HG02588 (cell line): ENCODE results near the gene CACNA1B.
"Not testable (repeated sequence)": the region's sequence is repeated elsewhere in the genome, so short reads cannot be mapped to it uniquely, and the experiment has no call there.

Source experiments
- ATAC-seq: cut with Tn5 transposase; IDR thresholded peaks from one replicate; pipeline ENCODE4 v1.9.1; 2021; ENCODE audit warnings: mild to moderate bottlenecking, moderate library complexity; ENCODE audit not compliant: unreplicated experiment

CACNA1B gene

DNA sequence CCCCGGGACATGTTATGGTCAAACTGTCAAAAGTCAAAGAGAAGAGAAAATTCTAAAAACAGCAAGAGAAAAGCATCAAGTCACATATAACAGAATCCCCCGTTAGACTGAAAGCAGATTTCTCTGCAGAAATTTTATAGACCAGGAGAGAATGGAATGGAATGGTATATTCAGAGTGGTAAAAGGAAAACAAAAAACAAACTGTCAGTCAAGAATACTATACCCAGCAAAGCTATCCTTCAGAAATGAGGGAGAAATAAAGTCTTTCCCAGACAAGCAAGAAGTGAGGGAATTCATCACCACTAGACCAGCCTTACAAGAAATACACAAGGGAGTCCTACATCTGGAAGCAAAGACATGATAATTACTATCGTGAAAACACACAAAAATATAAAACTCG is 208.0 kb downstream of the CACNA1B start:
- no peak for ATAC-seq

DNA sequence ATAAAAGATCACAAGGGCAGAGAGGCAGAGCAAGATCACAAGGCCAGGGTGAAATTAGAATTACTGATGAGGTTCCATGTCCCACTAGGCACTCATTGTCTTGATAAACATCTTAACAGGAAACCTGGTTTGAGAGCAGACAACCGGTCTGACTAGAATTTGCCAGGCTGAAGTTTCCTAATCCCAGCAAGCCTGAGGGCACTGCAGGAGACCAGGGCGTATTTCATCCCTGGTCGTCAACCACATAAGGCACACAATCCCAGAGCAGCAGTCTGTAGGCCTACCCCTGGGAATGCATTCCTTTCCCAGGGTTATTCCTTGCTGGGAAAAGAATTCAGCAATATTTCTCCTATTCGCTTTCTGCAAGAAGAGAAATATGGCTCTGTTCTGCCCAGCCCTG is 214.5 kb downstream of the CACNA1B start:
- not testable (repeated sequence) for ATAC-seq

DNA sequence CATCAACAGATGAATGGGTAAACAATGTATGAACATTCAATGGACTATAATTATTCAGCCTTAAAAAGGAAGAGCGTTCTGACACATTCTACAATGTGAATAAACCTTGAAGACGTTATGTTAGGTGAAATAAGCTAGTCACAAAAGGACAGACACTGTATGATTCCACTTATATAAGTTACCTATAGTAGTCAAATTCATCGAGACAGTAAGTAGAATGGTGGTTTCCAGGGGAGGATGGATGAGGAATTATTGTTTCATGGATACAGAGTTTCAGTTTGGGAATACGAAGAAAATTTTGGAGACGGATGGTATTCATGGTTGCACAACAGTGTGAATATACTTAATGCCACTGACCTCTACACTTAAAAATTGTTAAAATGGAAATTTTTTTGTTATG is 216.4 kb downstream of the CACNA1B start:
- no peak for ATAC-seq

DNA sequence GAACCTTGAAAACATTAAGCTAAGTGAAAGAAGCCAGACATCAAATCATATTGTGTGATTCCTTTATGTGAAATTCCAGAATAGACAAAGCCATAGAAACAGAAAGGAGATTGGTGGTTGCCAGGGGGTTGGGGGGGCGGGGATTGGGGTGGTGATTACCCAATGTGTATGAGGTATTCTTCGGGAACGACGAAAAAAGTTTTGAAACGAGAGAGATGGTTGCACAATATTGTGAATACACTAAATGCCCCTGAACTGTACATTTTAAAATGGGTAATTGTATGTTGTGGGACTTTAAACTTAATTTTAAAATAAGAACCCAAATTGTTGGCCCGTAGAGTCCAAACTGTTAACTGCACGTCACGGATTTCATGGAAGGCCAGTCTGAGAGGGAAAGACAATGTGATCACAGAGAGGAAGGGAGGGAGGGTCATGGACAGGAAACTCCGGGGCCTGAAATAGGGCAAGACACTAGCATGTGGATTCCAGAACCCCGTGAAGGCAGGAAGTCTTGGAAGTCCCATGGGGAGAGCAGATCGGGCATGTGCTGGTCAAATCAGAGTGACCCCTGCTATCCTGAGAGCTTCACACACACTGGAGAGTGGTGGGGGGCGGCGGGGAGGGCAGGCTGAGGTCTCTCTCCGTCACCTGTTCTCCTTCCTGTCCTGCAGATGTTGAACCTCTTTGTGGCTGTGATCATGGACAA is 218.4 kb downstream of the CACNA1B start:
- ATAC-seq: no peak

DNA sequence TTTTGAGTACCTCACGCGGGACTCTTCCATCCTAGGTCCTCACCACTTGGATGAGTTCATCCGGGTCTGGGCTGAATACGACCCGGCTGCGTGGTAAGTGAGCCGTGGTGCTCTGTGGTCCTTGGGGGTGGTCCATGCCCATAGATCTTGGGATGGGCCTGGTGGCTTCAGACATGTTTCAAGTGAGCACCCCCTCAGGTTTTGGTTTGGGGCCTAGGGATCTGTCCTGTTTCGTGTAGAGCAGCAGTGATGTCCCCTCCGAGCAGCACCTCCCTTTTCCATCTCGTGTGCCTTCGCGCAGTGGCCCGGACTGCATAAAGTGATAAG is 218.9 kb downstream of the CACNA1B start:
- no peak for ATAC-seq

DNA sequence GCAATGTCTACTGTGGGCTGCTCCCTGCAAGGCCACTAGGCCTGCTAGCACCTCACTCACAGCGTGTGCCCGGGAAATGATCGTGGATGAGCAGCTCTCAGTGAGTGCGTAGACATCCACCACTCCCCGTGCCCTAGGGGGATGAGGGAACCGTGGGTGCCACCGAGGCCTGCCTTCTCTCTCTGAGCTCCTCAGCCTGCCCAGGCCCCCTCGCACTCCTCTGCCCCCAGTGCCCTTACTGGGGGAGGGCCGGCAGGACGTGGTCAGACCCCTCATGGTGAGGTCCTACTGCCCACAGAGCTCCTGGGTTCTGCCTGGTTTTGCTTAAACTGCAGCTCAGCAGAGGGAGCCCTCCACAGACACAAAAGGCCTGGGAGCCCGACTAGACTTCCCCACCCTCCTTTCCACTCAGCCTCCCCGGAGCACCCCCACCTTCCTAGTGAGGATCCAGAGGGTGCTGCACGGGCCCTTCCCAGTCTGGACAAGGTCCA is 220.0 kb downstream of the CACNA1B start:
- no peak for ATAC-seq

DNA sequence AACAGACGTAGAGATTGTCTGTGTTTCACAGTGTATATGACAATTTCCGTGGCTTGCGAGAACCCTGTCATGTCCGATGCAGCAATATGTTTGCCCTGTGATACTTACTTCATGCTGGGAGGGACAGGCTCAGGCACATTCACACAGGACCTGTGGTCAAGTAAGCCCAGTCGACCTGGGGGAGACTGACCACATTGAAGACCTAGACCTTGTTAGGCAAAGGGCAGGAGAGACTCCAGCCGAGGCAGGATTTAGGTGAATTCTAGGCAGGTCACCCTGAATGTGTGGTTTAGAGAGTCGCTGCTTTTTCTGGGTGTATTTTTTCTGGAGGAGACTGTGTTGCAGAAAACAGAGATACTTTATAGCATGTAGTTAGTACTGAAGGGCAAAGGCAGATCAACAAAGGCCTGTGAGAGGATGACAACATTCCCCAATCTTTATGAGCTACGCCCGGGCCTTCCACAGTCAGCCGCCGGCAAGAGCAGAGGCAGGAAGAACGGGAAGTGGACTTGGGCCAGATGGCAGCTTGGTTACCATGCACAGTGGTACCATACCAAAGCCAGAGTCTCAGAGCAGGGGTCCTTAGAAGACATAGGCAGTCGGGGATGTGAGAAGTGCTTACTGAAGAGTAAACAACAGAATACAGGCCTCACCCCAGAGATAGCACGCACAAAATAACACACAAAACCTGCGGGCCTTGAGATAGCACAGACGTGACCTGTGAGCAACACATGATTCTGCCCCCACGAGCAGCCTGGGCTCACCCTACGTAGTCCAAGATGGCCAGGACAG is 220.7 kb downstream of the CACNA1B start:
- ATAC-seq: no peak

DNA sequence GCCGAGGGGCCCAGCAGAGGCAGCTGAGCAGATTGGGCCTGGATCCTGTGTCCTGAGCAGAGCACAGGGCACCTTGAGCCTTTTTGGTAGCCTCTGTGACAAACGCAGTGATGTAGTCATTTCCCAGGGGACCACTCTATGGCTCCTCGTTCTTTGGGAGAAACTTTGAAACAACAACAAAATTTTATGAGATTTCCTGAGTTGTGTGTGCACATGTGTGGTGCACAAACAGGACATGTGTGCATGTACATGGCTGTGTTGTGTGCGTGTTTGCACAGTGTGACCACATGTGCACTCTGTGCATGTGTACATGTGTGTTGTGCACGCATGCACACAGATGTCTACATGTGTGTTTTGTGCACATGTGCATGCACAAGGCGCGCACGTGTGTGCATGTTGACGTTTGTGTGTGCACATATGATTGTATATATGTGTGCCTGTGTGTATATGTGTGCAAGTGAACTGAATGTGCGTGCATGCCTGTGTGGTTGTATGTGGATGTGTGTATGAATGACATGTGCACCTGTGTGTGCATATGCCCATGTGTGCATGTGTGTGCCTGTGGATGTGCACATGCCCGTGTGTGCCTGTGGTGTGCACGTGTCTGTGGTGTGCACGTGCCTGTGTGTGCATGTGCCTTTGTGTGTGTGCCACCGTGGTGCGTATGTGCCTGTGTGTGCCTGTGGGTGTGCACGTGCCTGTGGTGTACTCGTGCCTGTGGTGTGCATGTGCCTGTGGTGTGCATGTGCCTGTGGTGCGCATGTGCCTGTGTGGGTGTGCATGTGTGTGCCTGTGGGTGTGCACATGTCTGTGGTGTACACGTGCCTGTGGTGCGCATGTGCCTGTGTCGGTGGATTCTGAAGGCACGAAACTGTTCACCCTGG is 221.6 kb downstream of the CACNA1B start:
- ATAC-seq: no peak

DNA sequence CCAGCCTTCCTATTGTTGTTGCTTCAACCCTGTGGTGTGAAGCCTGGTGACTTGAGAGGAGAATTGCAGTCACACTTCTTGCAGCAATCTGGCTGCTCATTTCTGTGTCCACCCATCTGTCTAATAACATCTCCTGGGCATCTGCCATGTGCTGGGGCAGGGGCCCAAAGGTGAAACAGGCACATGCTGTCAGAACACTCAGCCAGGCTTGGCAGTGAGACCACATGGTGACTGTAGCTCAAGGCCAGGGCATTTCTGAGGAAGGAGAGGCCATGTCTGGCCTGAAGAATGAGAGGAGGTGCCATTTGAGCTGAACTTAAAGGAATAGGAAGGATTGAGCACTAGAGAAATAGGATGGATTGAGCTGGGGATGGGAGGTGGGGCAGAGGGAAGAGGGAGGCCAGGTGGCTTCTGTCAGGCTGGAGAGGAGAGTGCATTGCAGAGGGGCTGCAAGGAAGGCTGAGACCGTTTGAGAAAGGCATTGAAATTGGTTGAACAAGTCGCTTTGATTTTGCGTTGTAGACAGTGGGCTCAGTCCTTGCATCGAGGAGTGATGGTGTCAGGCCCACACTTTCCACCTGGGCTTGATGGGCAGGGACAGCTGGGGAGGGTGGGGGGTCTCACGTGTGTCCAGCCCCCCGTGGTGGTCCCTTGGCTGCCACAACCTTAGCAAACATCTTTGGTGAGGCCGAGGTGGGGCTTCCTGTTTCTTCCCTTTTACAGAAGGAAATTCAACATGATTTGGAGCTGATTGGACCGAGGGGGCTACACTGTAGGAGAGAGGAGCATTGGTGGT is 222.4 kb downstream of the CACNA1B start:
- ATAC-seq: no peak

DNA sequence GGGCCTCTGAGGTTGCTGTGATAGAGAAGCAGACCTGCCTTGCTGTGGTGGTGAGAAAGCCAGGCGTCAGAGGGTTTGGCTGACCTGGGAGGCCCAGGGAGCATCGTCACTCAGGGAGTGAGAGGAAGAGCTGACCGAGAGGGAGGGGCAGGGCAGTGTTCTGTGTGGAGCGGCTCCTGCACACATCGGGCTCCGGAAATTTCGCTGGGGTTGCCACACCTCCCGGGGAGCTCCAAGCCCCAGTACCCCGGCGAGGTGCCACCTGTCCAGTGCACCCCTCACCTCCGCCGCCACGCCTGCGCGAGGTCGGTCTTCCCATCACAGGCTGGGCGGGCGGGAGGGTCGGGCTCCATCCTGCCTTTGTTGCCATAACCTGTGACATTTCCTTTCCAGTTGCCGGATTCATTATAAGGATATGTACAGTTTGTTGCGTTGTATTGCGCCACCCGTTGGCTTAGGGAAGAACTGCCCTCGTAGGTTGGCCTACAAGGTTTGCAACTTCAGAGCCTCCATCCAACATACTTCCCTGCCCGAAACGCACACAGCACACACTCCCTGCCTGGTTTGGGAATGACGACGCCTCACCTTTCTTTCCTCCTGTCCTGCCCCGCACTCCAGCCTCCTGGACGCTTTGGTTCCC is 223.2 kb downstream of the CACNA1B start:
- no peak for ATAC-seq

DNA sequence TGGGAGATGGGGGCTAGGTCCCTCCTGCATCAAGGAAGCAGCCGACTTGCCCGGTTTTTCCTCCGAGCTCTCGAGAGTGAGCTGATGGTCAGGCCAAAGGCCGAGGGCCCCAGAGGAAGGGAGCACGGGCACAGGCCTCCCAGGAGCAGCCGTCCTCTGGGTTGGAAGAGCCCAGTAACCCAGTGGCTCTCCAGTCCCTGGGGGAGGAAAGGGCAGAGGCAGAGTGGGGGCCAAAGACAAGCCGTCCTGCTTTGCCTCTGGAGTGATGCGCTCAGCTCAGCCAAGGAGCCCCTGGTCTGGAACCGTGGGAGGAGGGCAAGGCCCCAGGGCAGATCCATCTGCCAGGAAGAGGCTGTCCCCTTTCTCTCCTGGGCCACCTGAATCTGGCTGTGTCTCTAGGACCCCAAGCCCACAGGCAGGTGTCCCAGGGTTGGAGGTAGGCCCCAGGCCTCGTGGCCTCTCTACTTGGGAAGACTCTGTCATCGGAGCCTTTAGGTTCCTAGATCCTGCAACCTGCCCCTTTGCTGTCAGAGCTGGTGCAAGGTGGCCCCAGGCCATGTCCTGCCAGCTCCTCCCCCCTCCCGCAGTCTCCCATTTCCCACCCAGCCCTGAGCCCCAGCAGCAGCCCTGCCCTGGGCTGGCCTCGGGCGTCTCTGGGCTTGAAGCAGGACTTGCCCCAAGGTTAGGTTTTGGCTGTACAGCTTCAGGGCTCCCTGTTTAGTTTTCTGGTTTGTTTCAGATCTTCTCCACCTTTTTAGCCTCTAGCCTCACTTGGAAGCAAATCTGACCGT is 224.1 kb downstream of the CACNA1B start:
- no peak for ATAC-seq

DNA sequence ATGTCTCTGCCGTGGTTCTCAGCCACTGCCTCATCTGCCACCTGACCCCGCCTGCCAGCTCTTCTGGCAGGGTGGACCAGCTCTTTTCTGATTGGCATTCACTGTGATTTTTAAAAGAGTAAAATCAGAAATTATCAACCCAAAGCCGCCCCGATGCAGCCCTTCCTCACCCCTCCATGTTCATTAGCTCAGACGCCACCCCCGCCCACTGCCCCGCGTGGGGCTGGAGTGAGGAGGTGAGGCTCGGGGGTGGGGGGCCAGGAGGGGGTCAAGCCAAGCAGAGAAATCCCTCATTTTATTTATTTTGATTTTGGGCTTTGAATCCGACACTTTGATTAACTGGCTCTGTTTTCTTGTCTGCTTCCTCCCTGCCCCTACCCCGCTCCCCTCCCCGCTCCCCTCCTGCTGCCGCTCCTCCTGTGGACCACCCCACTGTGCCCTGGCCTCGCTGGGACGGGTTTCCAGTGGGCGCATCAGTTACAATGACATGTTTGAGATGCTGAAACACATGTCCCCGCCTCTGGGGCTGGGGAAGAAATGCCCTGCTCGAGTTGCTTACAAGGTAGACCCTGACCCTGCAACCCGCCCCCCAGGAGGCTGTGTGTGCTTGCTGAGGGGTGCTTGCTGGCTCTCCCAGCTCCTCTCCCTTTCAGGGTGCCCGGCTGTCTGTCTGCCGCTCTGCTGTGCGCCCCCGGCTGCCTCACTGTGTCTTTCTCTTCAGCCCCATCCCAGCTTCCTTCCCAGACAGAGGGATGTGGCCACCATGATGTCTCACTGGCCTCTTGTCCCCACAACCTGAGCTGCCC is 224.9 kb downstream of the CACNA1B start:
- ATAC-seq: no peak

DNA sequence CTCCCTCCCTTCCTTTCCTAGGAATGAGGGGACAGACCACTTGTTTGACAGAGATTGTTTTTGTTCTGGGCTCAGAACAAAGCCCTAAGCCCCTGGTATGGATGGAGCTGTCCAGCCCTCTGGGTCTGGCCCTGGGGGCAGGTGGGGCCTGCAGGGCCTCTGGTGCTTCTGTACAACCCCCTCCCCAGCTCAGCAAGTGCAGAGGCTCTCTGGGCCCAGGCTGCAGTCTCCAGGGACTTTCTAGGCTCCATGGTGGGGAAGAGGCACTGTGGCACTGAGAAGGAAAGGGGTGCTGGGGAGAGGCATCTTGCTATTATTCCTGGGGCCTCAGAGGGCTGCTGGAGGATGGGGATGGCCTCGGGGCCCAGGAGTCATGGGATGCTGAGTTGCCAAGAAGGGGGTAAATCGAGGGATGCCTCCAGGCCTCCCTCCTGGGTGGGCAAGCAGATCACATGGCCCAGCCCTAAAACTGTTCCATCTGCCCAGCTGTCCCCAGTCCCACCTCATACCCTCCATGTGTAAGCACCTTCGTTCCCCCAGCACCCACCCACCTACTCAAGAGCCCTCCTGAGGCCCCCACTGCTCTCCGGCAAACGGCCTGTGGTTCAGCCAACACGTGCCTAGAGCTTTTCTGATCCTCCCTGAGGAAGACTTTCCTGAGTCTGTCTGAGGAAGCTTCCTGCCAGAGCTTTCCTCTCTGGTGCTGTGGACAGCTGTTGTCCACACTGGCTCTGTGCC is 225.7 kb downstream of the CACNA1B start:
- ATAC-seq: no peak

DNA sequence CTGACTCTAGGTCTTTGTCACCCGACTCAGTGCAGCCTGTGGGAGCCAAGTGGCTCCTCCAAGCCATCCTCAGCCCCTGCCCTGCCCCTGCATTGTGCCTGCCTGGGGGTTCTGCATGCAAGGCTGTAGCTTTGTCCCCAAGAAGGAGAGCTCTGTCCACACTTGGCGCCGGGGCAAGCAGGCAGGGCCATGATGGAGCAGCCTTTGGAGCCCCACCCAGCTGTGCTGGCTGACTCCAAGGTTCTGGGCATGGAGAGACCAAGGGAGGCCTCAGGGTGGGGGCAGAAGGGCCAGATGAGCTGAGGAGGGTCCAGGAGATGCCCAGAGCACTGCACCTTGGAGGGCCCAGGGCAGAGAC is 226.2 kb downstream of the CACNA1B start:
- ATAC-seq: no peak

DNA sequence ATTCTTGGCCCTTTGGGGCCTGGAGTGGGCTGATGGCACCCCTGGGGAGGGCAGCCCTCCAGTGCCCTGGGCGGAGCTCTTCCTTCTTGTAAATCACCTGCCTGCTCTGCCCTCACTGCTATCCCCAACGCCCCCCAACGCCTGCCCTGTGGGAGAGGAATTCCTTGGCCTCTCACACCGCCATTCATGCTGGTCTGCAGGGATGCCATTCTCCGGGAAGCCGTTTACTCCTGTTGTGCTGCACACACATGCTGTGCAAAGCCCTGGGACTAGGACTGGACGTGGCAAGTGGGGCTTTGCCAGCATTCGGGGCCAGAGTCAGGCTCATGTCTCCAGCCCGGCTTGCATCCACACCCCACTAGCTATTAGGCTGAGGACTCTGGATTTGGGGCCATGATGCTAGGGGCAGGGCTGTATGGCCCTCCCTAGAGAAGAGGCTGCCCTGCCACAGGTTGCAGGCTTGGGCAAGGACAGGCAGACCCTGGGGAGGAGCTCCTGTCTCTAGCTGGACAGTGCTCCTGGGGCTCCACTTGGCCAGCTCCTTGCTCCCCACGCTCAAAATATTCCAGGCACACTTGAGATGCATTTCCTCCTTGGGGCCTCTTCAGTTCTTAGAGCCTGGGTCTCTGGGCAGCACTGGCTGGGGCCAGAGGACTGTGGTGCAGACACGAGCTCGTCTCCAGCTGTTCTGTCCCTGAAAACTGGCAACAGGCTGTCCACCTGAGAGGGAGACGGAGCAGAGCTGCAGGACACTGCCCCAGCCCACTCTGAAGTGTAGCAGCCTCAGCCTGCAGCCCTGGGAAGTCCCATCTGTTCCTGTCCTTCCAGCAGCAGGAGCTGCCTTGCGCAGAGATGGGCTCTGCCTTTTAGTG is 226.9 kb downstream of the CACNA1B start:
- no peak for ATAC-seq

DNA sequence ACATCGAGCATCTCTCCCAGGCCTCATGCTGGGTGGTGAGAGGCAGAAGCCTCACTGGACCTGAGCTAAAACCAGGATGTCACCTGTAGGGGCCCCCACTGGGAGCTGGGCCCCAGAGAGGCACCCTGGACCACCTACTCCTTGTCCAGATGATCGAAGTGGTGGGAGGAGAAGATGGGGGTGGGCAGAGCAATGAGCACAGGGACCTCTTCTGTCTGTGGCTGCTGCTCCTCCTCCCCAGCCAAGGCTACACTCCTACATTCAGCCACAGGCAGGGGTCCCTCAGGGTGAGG is 227.5 kb downstream of the CACNA1B start:
- ATAC-seq: no peak
